B cell (primary cell): Measurements from ENCODE around the gene PRR16. TPM values are rescaled to one million over a fixed set of nuclear protein-coding genes. Genes with fewer than 3 reads are reported as not detected.

Experiments used
- ATAC-seq: fragments of 200-7000 bp; cut with Tn5 transposase; one replicate; pipeline ENCODE4 v1.10.0; 2021; ENCODE audit warnings: low read depth, mild to moderate bottlenecking, moderate number of reproducible peaks, moderate library complexity
- CTCF ChIA-PET: fragments of 350-600 bp; sonication (Branson Sonifier 250); formaldehyde crosslinking; loops from one replicate; lab custom pipeline; 2021; ENCODE audit warnings: antibody characterized with exemption, inconsistent platforms; lab: Charles Lee
- POLR2A ChIA-PET: fragments of 350-600 bp; sonication (Branson Sonifier 250); formaldehyde crosslinking; loops from one replicate; lab custom pipeline; 2021; ENCODE audit warnings: antibody characterized with exemption; lab: Charles Lee
- DNase-seq: peaks from one replicate; pipeline ENCODE4 v3.0.0; 2013
- H2AFZ ChIP-seq: 2 replicates; pipeline ENCODE4 v1.6.1; 2012; ENCODE audit warnings: mild to moderate bottlenecking, low read depth, low read length; ENCODE audit not compliant: insufficient read depth, poor library complexity, severe bottlenecking
- H3K27ac ChIP-seq, 2 donors: 1 replicate in 1 of 2; 2 replicates in 1 of 2; pipeline ENCODE4 v1.5.1; 2012 to 2013; ENCODE audit warnings: low read length in 2 of 2, mild to moderate bottlenecking in 2 of 2, moderate library complexity in 1 of 2
- H3K27me3 ChIP-seq, 4 experiments: fragments of 200-600 bp in 1 of 4; sonication (generic) in 1 of 4; replicated peaks in 1 of 4; 1 replicate in 2 of 4; 2 replicates in 2 of 4; pipeline versions ENCODE4 v1.6.1 to v1.7.0; 2013 to 2016; ENCODE audit warnings: low read length in 3 of 4, mild to moderate bottlenecking in 2 of 4, mixed read lengths in 1 of 4, moderate library complexity in 1 of 4; ENCODE audit not compliant: insufficient read depth in 4 of 4, control insufficient read depth in 3 of 4; ENCODE audit errors: control extremely low read depth in 1 of 4
- H3K36me3 ChIP-seq, 2 experiments: replicated peaks in 1 of 2; 1 replicate in 1 of 2; 2 replicates in 1 of 2; pipeline versions ENCODE4 v1.6.1 to v1.7.1; 2013; ENCODE audit warnings: low read length in 1 of 2; ENCODE audit not compliant: insufficient read depth in 2 of 2, control insufficient read depth in 1 of 2; ENCODE audit errors: control extremely low read depth in 1 of 2, extremely low read depth in 1 of 2
- H3K4me1 ChIP-seq, 2 donors: fragments of 200-600 bp in 1 of 2; sonication (generic) in 1 of 2; 1 replicate in 1 of 2; 2 replicates in 1 of 2; pipeline versions ENCODE4 v1.5.1 to v1.6.1; 2013 to 2017; ENCODE audit warnings: low read length in 2 of 2; ENCODE audit not compliant: control insufficient read depth in 2 of 2, insufficient read depth in 2 of 2
- H3K4me2 ChIP-seq: replicated peaks from 2 replicates; pipeline ENCODE3; 2012; ENCODE audit warnings: mild to moderate bottlenecking, low read depth, low read length; ENCODE audit not compliant: poor library complexity, severe bottlenecking
- H3K4me3 ChIP-seq, 5 experiments: fragments of 200-600 bp in 1 of 5; sonication (generic) in 1 of 5; 1 replicate in 3 of 5; 2 replicates in 2 of 5; pipeline versions ENCODE4 v1.5.1 to v1.7.0; 2011 to 2016; ENCODE audit warnings: low read length in 4 of 5, mild to moderate bottlenecking in 4 of 5, low read depth in 2 of 5, control low read depth in 1 of 5, moderate library complexity in 1 of 5; ENCODE audit not compliant: insufficient read depth in 1 of 5; ENCODE audit errors: control extremely low read depth in 1 of 5, extremely low read depth in 1 of 5
- H3K79me2 ChIP-seq: fragments of 200-600 bp; sonication (generic); one replicate; pipeline ENCODE4 v1.6.0; 2016; ENCODE audit warnings: low read length; ENCODE audit not compliant: control insufficient read depth, insufficient read depth
- H3K9ac ChIP-seq: fragments of 200-600 bp; sonication (generic); 2 replicates; pipeline ENCODE4 v1.6.1; 2017; ENCODE audit warnings: mild to moderate bottlenecking, low read length, moderate library complexity
- H3K9me3 ChIP-seq, 3 donors: one replicate each; pipeline versions ENCODE4 v1.6.1 to v1.7.1; 2013; ENCODE audit warnings: low read length in 2 of 3; ENCODE audit not compliant: control insufficient read depth in 2 of 3, insufficient read depth in 1 of 3; ENCODE audit errors: control extremely low read depth in 1 of 3
- H4K20me1 ChIP-seq: 2 replicates; pipeline ENCODE4 v1.6.0; 2012; ENCODE audit warnings: mild to moderate bottlenecking, low read length; ENCODE audit not compliant: insufficient read depth, control insufficient read depth, poor library complexity, severe bottlenecking
- H3K27ac Mint-ChIP-seq: one replicate; pipeline ENCODE4 v1.8.0; 2021; ENCODE audit warnings: mixed read lengths
- H3K27me3 Mint-ChIP-seq: one replicate; pipeline ENCODE4 v1.8.0; 2021; ENCODE audit warnings: mixed read lengths
- H3K4me1 Mint-ChIP-seq: one replicate; pipeline ENCODE4 v1.8.0; 2021; ENCODE audit warnings: mixed read lengths
- H3K4me3 Mint-ChIP-seq: one replicate; pipeline ENCODE4 v1.8.0; 2021; ENCODE audit warnings: mixed read lengths
- H3K9me3 Mint-ChIP-seq: one replicate; pipeline ENCODE4 v1.8.0; 2022; ENCODE audit warnings: mixed read lengths; ENCODE audit not compliant: insufficient read depth
- EZH2 ChIP-seq: IDR thresholded peaks from 2 replicates; pipeline ENCODE4 v1.6.1; 2012; ENCODE audit warnings: borderline replicate concordance, low read depth, mild to moderate bottlenecking, moderate library complexity, low read length; ENCODE audit not compliant: insufficient read depth, poor library complexity, severe bottlenecking
- WGBS: methylation state at CpG from one replicate; pipeline ENCODE4 v1.1.5; 2013; ENCODE audit warnings: missing lambda C conversion rate; ENCODE audit not compliant: insufficient coverage; 5-methylcytosine and 5-hydroxymethylcytosine counted together
- intact Hi-C: fragments of 100-400 bp; cut with micrococcal nuclease; formaldehyde crosslinking; loops from one replicate; pipeline ENCODE4 v1.10.0; 2022
- polyA plus RNA-seq: library from polyadenylated mRNA; depleted of rRNA; stranded (reverse); fragments of >200 nt; gene quantifications from 2 replicates; pipeline ENCODE4 v1.2.3, GENCODE V29; 2012
- total RNA-seq, 2 donors: library from RNA; stranded (reverse); fragments of 120-200 nt in 1 of 2; gene quantifications; 1 replicate in 1 of 2; 2 replicates in 1 of 2; pipeline versions ENCODE4 v1.2.3 to v1.2.4, GENCODE V29; 2013 to 2022
- TF ChIP-seq, protein P1 (sequence below): fragments of 200-600 bp; IDR thresholded peaks from one replicate; pipeline ENCODE4 v1.8.0; 2022; ENCODE audit warnings: antibody characterized with exemption, mild to moderate bottlenecking

The PRR16 gene
- total and polyA plus RNA-seq, 2 donors (not counting 1 experiment from before 2014, with no cell fraction given): 0.16 TPM; not detected in 1

DNA sequence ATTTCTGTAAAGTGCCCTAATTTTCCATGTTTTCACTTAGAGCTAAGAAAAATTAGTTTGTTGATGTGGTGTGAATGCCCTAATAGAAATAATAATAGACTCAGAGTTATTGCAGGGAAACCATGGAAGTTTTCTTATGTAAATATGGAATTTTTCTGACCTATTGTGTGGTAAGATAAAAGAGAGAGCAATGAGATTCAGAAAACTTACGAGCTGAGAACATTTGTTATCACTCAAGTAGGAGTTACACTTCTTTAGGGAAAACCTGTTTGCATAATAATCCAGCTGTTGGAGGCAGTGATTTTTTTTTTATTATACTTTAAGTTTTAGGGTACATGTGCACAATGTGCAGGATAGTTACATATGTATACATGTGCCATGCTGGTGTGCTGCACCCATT, 39.2 kb downstream of the PRR16 start:
- CTCF ChIA-PET: no interaction called here
- Histone ChIP-seq H2AFZ (no peak overlapping the region), H3K27ac (no peak overlapping the region), H3K4me2 (no peak overlapping the region), H3K9me3 (no peaks in the 10 kb centered on the region), H3K4me3 (no peak overlapping the region), H3K4me1 (no peaks in the 10 kb centered on the region), H3K27me3 (no peaks in the 10 kb centered on the region), H3K9ac (no peak overlapping the region), H4K20me1 (no peaks in the 10 kb centered on the region), H3K79me2 (no peaks in the 10 kb centered on the region), H3K36me3 (no peaks in the 10 kb centered on the region)
- POLR2A ChIA-PET: no interaction called here
- DNase-seq: no peak
- no peak overlapping the region for H3K27ac Mint-ChIP-seq
- H3K4me1 Mint-ChIP-seq: no peaks in the 10 kb centered on the region
- H3K27me3 Mint-ChIP-seq: peaks cover 5% of the 10 kb centered on the region
- H3K4me3 Mint-ChIP-seq: no peak overlapping the region
- no CpG with 5 or more reads among the region's 1 CpG for WGBS
- no peak for ATAC-seq
- intact Hi-C loops: no loop called here
- no peaks in the 10 kb centered on the region for H3K9me3 Mint-ChIP-seq
- TF ChIP-seq, protein P1, sequence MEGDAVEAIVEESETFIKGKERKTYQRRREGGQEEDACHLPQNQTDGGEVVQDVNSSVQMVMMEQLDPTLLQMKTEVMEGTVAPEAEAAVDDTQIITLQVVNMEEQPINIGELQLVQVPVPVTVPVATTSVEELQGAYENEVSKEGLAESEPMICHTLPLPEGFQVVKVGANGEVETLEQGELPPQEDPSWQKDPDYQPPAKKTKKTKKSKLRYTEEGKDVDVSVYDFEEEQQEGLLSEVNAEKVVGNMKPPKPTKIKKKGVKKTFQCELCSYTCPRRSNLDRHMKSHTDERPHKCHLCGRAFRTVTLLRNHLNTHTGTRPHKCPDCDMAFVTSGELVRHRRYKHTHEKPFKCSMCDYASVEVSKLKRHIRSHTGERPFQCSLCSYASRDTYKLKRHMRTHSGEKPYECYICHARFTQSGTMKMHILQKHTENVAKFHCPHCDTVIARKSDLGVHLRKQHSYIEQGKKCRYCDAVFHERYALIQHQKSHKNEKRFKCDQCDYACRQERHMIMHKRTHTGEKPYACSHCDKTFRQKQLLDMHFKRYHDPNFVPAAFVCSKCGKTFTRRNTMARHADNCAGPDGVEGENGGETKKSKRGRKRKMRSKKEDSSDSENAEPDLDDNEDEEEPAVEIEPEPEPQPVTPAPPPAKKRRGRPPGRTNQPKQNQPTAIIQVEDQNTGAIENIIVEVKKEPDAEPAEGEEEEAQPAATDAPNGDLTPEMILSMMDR: no peak
- TF ChIP-seq EZH2: no peak

DNA sequence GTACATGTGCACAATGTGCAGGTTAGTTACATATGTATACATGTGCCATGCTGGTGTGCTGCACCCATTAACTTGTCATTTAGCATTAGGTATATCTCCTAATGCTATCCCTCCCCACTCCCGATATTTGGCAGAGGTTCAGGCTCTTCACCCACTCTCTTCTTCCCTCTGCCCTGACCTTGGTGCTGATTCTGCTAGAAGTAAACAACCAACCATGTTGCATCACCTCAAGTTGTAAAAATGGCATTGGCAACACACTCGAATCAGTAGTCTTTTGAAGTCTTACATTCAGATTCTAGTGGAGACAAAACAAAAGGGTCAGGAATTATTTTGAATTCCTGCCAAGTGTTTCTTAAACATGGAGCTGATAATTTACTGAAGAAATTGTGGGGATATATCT, 40.0 kb downstream of the PRR16 start:
- TF ChIP-seq, protein P1: no peak
- no peak for TF ChIP-seq EZH2
- H3K27ac Mint-ChIP-seq: no peak overlapping the region
- DNase-seq: no peak

More for the DNA sequence above, 40.0 kb downstream of the PRR16 start:
- Histone ChIP-seq H3K4me3 (no peak overlapping the region), H3K4me2 (no peak overlapping the region), H4K20me1 (no peaks in the 10 kb centered on the region), H3K36me3 (no peaks in the 10 kb centered on the region), H3K79me2 (no peaks in the 10 kb centered on the region), H3K9me3 (no peaks in the 10 kb centered on the region), H3K27ac (no peak overlapping the region), H3K9ac (no peak overlapping the region), H3K27me3 (no peaks in the 10 kb centered on the region), H3K4me1 (no peaks in the 10 kb centered on the region), H2AFZ (no peak overlapping the region)
- ChIA-PET CTCF (no interaction called here), POLR2A (no interaction called here)
- Mint-ChIP-seq H3K4me1 (no peaks in the 10 kb centered on the region), H3K9me3 (no peaks in the 10 kb centered on the region), H3K27me3 (peaks cover 5% of the 10 kb centered on the region), H3K4me3 (no peak overlapping the region)
- 100% methylated on average over 1 of the region's 2 CpGs for WGBS
- no peak for ATAC-seq
- intact Hi-C loops: no loop called here
